RWPE1 (cell line): ENCODE results near the gene ARHGEF12.

Experiments used
- CTCF ChIA-PET: fragments of 350-600 bp; sonication (Branson Sonifier 250); formaldehyde crosslinking; extraction: SDS; loops from one replicate; lab custom pipeline; 2021; lab: Yijun Ruan, JAX
- POLR2A ChIA-PET: fragments of 400-600 bp; formaldehyde crosslinking; extraction: SDS; loops from one replicate; lab custom pipeline; 2020; ENCODE audit warnings: antibody characterized with exemption; ENCODE audit not compliant: low non-redundant PET; lab: Yijun Ruan, JAX
- DNase-seq: peaks from one replicate; pipeline ENCODE4 v3.0.0; 2012; ENCODE audit warnings: low spot score
- H3K27ac ChIP-seq: fragments of 450-650 bp; 2 replicates; pipeline ENCODE4 v1.5.1; 2017
- CTCF ChIP-seq: fragments of 450-650 bp; conservative IDR thresholded peaks from 2 replicates; pipeline ENCODE4 v1.5.1; 2017; ENCODE audit warnings: low read depth, mild to moderate bottlenecking

ARHGEF12 gene

GRCh38 chr11:120316880-120317688, 19.1 kb upstream of the ARHGEF12 start:
- CTCF ChIA-PET: interaction anchor here (0.6 to 1.0 kb wide), 2 partner anchors 12 to 74 kb away, joined by 7 read pairs; no protein-coding TSS in a partner anchor
- peak; percentile 93 for DNase-seq
- peak overlapping the region; percentile 64 for H3K27ac ChIP-seq
- POLR2A ChIA-PET: no interaction called here
- no peak for TF ChIP-seq CTCF

- DNase-seq: no peak
- peak overlapping the region; percentile 64 for H3K27ac ChIP-seq
- no peak for TF ChIP-seq CTCF
- CTCF ChIA-PET: interaction anchor here (0.6 to 1.0 kb wide), 2 partner anchors 13 to 83 kb away, joined by 3 to 7 read pairs; no protein-coding TSS in a partner anchor
- POLR2A ChIA-PET: no interaction called here
Observed at GRCh38 chr11:120317689-120318480, 18.3 kb upstream of the ARHGEF12 start.

- DNase-seq: no peak
- no peak for TF ChIP-seq CTCF
- no peak overlapping the region for H3K27ac ChIP-seq
- CTCF ChIA-PET: no interaction called here
- POLR2A ChIA-PET: no interaction called here
Observed at GRCh38 chr11:120318906-120319305, 17.3 kb upstream of the ARHGEF12 start.

GRCh38 chr11:120324932-120325810, 11.0 kb upstream of the ARHGEF12 start, which contains the start of gene TLCD5:
TSS of gene TLCD5 (plus strand) at chr11:120325299. CDS start at chr11:120327442, 2,143 bp downstream.
- peak; percentile 19; the same call in 1 of the 2 replicates for TF ChIP-seq CTCF
- ChIA-PET POLR2A (no interaction called here), CTCF (interaction anchor here (0.5 to 0.8 kb wide), 2 partner anchors 25 to 602 kb away, joined by 3 read pairs; no protein-coding TSS in a partner anchor)
- no peak for DNase-seq
- H3K27ac ChIP-seq: peak within 1 kb of the TSS; percentile 79

GRCh38 chr11:120326228-120326627, 10.0 kb upstream of the ARHGEF12 start:
- no peak for TF ChIP-seq CTCF
- CTCF ChIA-PET: interaction anchor here (0.7 kb wide), 1 partner anchor 86 kb away, joined by 4 read pairs; no protein-coding TSS in a partner anchor
- POLR2A ChIA-PET: no interaction called here
- no peak overlapping the region for H3K27ac ChIP-seq
- no peak for DNase-seq
